ENCODE measurements around the gene OSTF1. TPM values are rescaled to one million over a fixed set of nuclear protein-coding genes. Genes with fewer than 3 reads are reported as not detected.

Gene OSTF1
- total RNA-seq, 1 donor from 2014 or later: 18.9 TPM

DNA sequence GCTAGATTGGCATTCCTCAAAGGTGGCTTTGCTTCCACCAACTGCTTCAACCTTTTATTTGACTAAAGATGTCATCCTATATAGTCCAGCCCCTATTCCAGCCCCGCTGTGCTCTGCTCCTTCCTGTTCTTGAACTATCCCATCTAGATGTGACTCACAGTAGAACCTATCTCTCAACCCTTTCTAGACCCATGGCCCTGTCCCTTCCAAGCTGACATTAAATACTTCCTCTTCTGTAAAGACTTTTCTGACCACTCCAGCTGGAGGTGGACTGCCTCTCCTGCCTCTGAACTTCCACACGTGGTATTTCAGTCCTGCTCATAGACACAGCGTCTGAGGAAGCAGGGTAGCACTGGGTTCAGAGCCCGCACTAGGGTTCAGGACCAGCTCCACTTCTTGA, 32.4 kb downstream of the OSTF1 start:
- Histone ChIP-seq H3K9me3 (replicated peaks) (no peaks in the 10 kb centered on the region), H3K4me1 (peaks cover 7% of the 10 kb centered on the region), H3K36me3 (peaks cover 29% of the 10 kb centered on the region), H3K27ac (replicated peaks) (no peak overlapping the region), H3K4me3 (no peak overlapping the region), H3K27me3 (ENCODE audit: low read depth) (no peaks in the 10 kb centered on the region)
- DNase-seq: no peak
- intact Hi-C loops (cut with micrococcal nuclease): no loop called here
- TF ChIP-seq CTCF (IDR thresholded peaks at IDR 0.05; ENCODE audit: borderline replicate concordance): no peak

- intact Hi-C loops (cut with micrococcal nuclease): no loop called here
- TF ChIP-seq CTCF (IDR thresholded peaks at IDR 0.05; ENCODE audit: borderline replicate concordance): no peak
Observed at GRCh38 chr9:75121914-75122558, 33.7 kb downstream of the OSTF1 start.

DNA sequence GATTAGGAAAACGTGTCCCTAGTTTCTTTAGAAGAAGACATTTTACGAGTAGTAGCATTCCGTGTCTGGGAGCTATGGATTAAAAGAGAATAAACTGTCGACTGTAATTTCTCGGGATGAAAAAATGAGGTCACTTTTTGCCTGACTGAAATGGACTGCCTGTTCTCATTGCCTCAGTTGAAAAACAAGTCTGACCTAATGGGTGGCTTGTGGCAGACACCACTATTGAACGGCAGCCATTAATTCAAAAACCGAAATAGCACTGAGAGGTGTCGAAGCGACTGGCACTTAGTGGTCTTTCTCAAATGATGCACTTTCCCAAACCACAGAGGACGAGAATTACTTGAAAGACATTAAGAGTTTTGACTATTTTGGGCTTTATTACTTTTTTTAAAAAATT, 35.4 kb downstream of the OSTF1 start:
- H3K4me3 ChIP-seq: no peak overlapping the region

More at GRCh38 chr9:75121914-75122558, 33.7 kb downstream of the OSTF1 start:
- Histone ChIP-seq H3K9me3 (replicated peaks) (no peaks in the 10 kb centered on the region), H3K27ac (replicated peaks) (no peak overlapping the region), H3K4me1 (no peaks in the 10 kb centered on the region), H3K4me3 (no peak overlapping the region), H3K27me3 (ENCODE audit: low read depth) (no peaks in the 10 kb centered on the region), H3K36me3 (peaks cover 29% of the 10 kb centered on the region)
- DNase-seq: no peak

GRCh38 chr9:75128535-75128934, 40.2 kb downstream of the OSTF1 start:
- DNase-seq: no peak
- H3K9me3 ChIP-seq (replicated peaks): no peaks in the 10 kb centered on the region
- H3K4me3 ChIP-seq: no peak overlapping the region
- intact Hi-C loops (cut with micrococcal nuclease): no loop called here
- no peak for TF ChIP-seq CTCF (IDR thresholded peaks at IDR 0.05; ENCODE audit: borderline replicate concordance)
- H3K36me3 ChIP-seq: peaks cover 31% of the 10 kb centered on the region
- no peak overlapping the region for H3K27ac ChIP-seq (replicated peaks)
- H3K4me1 ChIP-seq: no peaks in the 10 kb centered on the region
- H3K27me3 ChIP-seq (ENCODE audit: low read depth): no peaks in the 10 kb centered on the region

More for the DNA sequence above, 35.4 kb downstream of the OSTF1 start:
- Histone ChIP-seq H3K36me3 (peaks cover 16% of the 10 kb centered on the region), H3K9me3 (replicated peaks) (no peaks in the 10 kb centered on the region), H3K27me3 (ENCODE audit: low read depth) (no peaks in the 10 kb centered on the region), H3K4me1 (no peaks in the 10 kb centered on the region), H3K27ac (replicated peaks) (no peak overlapping the region)
- intact Hi-C loops (cut with micrococcal nuclease): no loop called here
- DNase-seq: no peak
- no peak for TF ChIP-seq CTCF (IDR thresholded peaks at IDR 0.05; ENCODE audit: borderline replicate concordance)

DNA sequence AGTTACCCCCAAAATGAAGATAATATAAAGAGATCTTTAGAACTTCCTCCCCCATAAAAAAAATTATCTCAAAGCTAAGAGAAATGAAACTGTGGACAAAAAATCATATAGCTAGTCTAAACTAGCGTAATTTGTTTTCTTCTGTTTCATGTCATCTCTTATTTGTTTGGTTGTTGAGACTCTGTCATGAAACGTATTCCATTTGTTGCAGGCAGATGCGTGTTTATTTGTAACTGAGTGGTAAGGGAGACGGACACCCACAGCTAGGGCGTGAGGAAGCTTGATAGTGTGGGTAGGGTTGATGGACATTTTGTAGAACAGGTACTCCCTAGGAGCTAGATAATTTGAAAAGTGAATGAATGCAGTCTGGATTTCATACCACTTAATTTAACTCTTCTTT, 41.9 kb downstream of the OSTF1 start:
- H3K4me1 ChIP-seq: no peaks in the 10 kb centered on the region
- no peak for DNase-seq
- no peaks in the 10 kb centered on the region for H3K27me3 ChIP-seq (ENCODE audit: low read depth)
- no peak overlapping the region for H3K27ac ChIP-seq (replicated peaks)
- intact Hi-C loops (cut with micrococcal nuclease): no loop called here
- no peak overlapping the region for H3K4me3 ChIP-seq
- H3K36me3 ChIP-seq: peaks cover 46% of the 10 kb centered on the region
- no peak for TF ChIP-seq CTCF (IDR thresholded peaks at IDR 0.05; ENCODE audit: borderline replicate concordance)
- H3K9me3 ChIP-seq (replicated peaks): no peaks in the 10 kb centered on the region

Measured in left ventricle myocardium inferior (tissue), 1 donor.